IPS-20b (cell line): ENCODE results near the gene HDDC2.
"Not testable (repeated sequence)": the region's sequence is repeated elsewhere in the genome, so short reads cannot be mapped to it uniquely, and the experiment has no call there.

Source experiments
- H3K27ac ChIP-seq: one replicate; pipeline ENCODE4 v1.5.1; 2013; ENCODE audit warnings: low read length
- H3K27me3 ChIP-seq: 2 replicates; pipeline ENCODE4 v1.6.1; 2013; ENCODE audit warnings: mild to moderate bottlenecking, low read length, inconsistent platforms; ENCODE audit not compliant: insufficient read depth
- H3K36me3 ChIP-seq: 2 replicates; pipeline ENCODE4 v1.6.1; 2013; ENCODE audit warnings: low read depth, mild to moderate bottlenecking, inconsistent platforms, low read length, moderate library complexity; ENCODE audit not compliant: insufficient read depth
- H3K4me1 ChIP-seq: 2 replicates; pipeline ENCODE4 v1.6.1; 2013; ENCODE audit warnings: mild to moderate bottlenecking, control low read depth, inconsistent platforms, low read length, moderate library complexity; ENCODE audit not compliant: insufficient read depth
- H3K4me3 ChIP-seq: 2 replicates; pipeline ENCODE4 v1.5.1; 2013; ENCODE audit warnings: mild to moderate bottlenecking, low read length, inconsistent platforms
- H3K9ac ChIP-seq: 2 replicates; pipeline ENCODE4 v1.6.1; 2013; ENCODE audit warnings: low read depth, mild to moderate bottlenecking, inconsistent platforms, low read length, moderate library complexity
- H3K9me3 ChIP-seq: 2 replicates; pipeline ENCODE4 v1.6.1; 2013; ENCODE audit warnings: mild to moderate bottlenecking, low read depth, low read length, inconsistent platforms; ENCODE audit not compliant: insufficient read depth

HDDC2 gene

DNA sequence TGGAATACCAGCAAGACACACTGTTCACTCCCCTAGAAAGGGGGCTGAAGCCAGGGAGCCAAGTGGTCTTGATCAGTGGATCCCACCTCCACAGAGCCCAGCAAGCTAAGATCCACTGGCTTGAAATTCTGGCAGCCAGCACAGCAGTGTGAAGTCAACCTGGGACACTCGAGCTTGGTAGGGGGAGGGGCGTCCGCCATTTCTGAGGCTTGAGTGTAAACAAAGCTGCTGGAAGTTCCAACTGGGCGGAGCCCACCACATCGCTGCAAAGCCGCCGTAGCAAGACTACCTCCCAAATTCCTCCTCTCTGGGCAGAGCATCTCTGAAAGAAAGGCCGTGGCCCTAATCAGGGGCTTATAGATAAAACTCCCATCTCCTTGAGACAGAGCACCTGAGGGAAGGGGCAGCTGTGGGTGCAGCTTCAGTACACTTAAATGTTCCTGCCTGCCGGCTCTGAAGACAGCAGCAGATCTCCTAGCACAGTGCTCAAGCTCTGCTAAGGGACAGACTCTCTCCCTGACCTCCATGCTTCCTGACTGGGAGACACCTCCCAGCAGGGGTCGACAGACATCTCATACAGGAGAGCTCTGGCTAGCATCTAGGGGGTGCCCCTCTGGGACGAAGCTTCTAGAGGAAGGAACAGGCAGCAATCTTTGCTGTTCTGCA, 21.3 kb downstream of the HDDC2 start:
- not testable (repeated sequence) for H3K9ac ChIP-seq, H3K27ac ChIP-seq, H3K4me1 ChIP-seq, H3K9me3 ChIP-seq, H3K27me3 ChIP-seq, H3K4me3 ChIP-seq
- peaks cover 26% of the 10 kb centered on the region for H3K36me3 ChIP-seq

GRCh38 chr6:125279961-125280360, 21.8 kb downstream of the HDDC2 start:
- Histone ChIP-seq H3K27ac (no peak overlapping the region), H3K4me3 (no peak overlapping the region), H3K4me1 (peaks cover 4% of the 10 kb centered on the region), H3K9ac (no peak overlapping the region), H3K36me3 (peaks cover 31% of the 10 kb centered on the region), H3K27me3 (no peaks in the 10 kb centered on the region), H3K9me3 (no peaks in the 10 kb centered on the region)

DNA sequence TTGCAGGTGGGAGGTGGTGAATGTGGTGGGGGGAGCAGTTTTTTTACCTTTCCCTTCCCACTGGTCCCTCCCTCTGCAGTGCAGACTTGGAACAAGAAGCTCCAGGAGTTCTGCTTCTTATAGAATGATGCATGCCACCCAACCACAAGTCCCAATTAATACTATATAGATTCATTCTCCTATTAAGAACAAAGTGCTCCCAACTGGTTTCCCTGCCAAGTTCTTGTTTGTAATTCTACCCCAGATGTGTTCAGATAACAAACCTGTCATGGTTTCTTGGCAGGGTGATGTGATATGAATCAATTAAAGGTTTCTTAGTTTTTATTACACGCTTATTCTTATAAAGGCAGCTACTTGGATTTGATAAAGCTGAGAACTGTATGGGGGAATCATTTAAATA, 23.9 kb downstream of the HDDC2 start:
- Histone ChIP-seq H3K4me1 (peaks cover 4% of the 10 kb centered on the region), H3K36me3 (peaks cover 44% of the 10 kb centered on the region), H3K27me3 (no peaks in the 10 kb centered on the region), H3K9me3 (no peaks in the 10 kb centered on the region), H3K27ac (no peak overlapping the region), H3K9ac (no peak overlapping the region), H3K4me3 (no peak overlapping the region)

DNA sequence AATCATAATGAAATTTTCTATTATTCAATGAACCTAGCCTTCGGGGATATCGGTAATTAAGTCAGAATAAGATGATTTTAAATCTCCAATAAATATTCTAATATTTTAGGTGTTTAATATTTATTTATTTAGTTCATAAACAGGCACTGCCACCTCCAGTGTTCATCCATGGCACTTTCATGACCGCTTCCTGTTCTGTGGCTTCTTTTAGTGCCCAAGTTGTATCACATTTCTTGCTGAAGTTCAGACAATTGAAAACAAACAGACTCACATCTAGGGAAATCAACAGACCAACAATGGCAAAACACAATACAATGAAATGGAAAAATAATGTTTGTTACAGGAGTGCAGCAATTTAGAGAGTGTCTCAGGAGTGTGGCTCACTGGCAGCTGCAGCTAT, 26.0 kb downstream of the HDDC2 start:
- no peak overlapping the region for H3K9ac ChIP-seq
- H3K36me3 ChIP-seq, result peaks cover 53% of the 10 kb centered on the region
- H3K27ac ChIP-seq, result no peak overlapping the region

GRCh38 chr6:125274935-125275334, 26.8 kb downstream of the HDDC2 start:
- no peak overlapping the region for H3K9ac ChIP-seq
- H3K27me3 ChIP-seq, result no peaks in the 10 kb centered on the region
- H3K36me3 ChIP-seq, result peaks cover 53% of the 10 kb centered on the region

More for the DNA sequence above, 26.0 kb downstream of the HDDC2 start:
- no peaks in the 10 kb centered on the region for H3K27me3 ChIP-seq
- H3K4me3 ChIP-seq, result no peak overlapping the region
- peaks cover 4% of the 10 kb centered on the region for H3K4me1 ChIP-seq
- no peaks in the 10 kb centered on the region for H3K9me3 ChIP-seq

DNA sequence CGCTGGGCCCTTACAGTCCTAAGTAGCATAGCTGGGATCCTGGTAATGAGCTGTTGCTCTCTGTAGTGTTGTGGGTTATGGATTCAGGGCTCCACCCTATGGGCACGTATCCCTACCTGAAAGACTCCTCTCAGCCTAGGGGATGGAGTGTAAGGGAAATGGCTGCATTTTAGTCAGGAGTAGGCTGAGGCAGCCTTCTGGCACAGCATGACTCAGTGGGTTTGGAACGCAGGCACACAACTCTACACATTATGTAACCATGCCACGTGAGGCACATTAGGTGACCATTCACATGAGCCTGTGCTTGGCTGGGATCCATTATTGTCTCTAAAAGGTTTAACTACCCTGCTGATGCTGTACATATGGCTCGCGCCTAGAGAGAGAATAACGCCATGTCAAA, 27.8 kb downstream of the HDDC2 start:
- H3K9me3 ChIP-seq, result no peaks in the 10 kb centered on the region
- no peaks in the 10 kb centered on the region for H3K27me3 ChIP-seq
- peaks cover 51% of the 10 kb centered on the region for H3K36me3 ChIP-seq
- no peak overlapping the region for H3K27ac ChIP-seq
- H3K4me3 ChIP-seq, result no peak overlapping the region
- H3K9ac ChIP-seq, result no peak overlapping the region
- H3K4me1 ChIP-seq, result no peaks in the 10 kb centered on the region; the same call in 1 of the 2 replicates

More at GRCh38 chr6:125274935-125275334, 26.8 kb downstream of the HDDC2 start:
- H3K4me1 ChIP-seq, result peaks cover 1% of the 10 kb centered on the region
- H3K9me3 ChIP-seq, result no peaks in the 10 kb centered on the region
- no peak overlapping the region for H3K4me3 ChIP-seq
- no peak overlapping the region for H3K27ac ChIP-seq

DNA sequence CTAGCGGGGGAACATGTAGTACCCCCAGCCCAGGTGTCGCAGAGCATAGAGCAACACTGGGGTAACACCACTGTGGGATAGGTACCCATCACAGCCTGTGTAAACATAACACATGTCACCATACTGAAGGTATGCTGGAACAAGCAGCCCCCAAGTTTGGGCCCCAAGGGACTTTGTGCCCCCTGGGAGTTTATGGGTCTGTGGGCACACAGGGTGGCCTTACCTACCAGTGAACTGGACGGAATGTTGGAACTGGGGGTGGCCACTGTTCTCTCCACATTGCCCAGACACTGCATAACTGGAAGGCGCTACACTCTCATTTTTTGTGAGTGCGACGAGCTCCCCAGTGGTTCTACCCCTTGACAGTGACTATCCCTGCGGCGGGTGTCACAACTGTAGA, 28.5 kb downstream of the HDDC2 start:
- Histone ChIP-seq H3K9ac (no peak overlapping the region), H3K27ac (no peak overlapping the region), H3K4me3 (no peak overlapping the region), H3K36me3 (peaks cover 46% of the 10 kb centered on the region), H3K27me3 (no peaks in the 10 kb centered on the region), H3K4me1 (no peaks in the 10 kb centered on the region), H3K9me3 (no peaks in the 10 kb centered on the region)

DNA sequence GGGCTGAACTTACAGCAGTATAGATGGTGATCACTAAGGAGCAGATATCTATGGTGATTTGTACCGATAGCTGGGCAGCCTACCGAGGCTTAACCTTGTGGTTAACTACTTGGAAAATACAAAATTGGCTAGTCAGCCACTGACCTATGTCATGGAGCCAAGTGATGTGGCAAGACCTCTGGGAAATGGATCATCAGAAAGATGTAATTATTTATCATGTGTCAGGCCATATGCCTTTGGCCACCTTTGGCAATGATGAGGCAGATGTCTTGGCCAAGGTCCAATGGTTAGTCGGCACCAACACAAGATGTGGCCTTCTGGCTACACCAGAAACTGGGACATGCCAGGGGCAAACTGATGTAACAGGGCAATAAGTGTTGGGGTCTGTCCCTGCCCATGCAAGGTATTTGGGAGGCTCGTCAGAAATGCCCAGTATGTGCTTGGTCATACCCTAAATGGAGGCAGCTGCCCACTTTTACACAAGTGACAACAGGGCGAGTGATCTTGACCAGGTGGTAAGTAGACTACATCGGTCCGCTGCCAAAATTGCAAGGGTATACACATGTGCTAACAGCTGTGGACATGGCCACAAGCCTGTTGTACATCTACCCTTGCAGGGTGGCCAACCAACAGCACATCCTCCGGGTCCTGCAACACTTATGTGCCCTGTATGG, 30.1 kb downstream of the HDDC2 start:
- Histone ChIP-seq H3K4me1 (no peaks in the 10 kb centered on the region), H3K27me3 (no peaks in the 10 kb centered on the region)

GRCh38 chr6:125270380-125270779, 31.4 kb downstream of the HDDC2 start:
- Histone ChIP-seq H3K27me3 (no peaks in the 10 kb centered on the region), H3K4me1 (no peaks in the 10 kb centered on the region), H3K9ac (no peak overlapping the region), H3K36me3 (peaks cover 26% of the 10 kb centered on the region), H3K4me3 (no peak overlapping the region), H3K9me3 (no peaks in the 10 kb centered on the region), H3K27ac (no peak overlapping the region)

More for the DNA sequence above, 30.1 kb downstream of the HDDC2 start:
- no peak overlapping the region for H3K4me3 ChIP-seq
- no peaks in the 10 kb centered on the region for H3K9me3 ChIP-seq
- H3K9ac ChIP-seq, result no peak overlapping the region
- peaks cover 37% of the 10 kb centered on the region for H3K36me3 ChIP-seq
- H3K27ac ChIP-seq, result no peak overlapping the region

DNA sequence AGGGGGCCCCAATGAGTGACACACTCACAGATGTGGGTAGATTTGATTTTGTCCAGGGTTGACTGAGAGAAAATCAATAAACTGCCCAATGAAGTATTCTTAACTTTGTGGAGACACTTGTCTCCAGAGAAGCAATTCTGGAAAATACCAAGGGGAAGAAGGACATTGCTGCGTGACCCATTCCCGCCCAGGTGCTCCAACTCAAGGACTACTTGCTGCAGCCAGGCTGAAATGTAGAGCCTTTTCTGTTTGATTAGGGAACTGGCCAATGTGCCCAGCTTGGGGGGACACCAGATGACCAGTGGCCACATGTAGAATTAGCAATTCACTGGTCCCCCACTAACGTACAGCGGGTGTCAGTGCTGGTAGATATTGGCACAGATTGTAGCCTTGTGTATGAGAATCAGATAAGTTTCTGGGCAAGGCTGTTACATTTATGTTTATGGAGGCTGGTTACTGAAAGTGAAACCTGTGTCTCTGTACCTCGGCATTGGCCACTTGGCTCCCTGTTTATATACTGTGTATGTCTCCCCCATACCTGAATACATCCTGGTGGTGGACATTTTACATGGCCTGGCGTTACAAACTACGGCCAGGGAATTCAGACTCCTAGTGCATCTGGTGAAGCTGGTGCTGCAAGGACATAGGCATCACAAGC, 32.3 kb downstream of the HDDC2 start:
- Histone ChIP-seq H3K4me1 (no peaks in the 10 kb centered on the region), H3K9ac (no peak overlapping the region)

DNA sequence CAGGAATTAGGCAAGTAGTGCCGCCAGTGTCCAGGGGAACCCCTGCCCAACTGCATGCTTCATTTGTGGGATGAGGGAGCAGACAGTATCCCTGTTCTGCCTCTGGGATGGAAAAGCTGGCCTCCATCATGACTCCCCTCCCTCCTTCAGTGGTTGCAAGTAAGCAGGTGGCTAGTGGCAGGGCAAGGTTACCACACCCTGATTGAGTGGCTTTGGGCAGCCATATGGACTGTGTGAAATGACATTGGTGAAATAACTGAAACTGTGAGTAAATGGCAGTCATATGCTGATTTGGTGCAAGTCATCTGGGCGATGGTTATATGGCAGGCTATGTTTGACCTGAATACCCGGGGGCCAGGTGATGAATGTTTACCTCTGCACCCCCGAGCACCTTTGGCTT, 33.0 kb downstream of the HDDC2 start:
- Histone ChIP-seq H3K36me3 (peaks cover 16% of the 10 kb centered on the region; the same call in 1 of the 2 replicates), H3K9me3 (no peaks in the 10 kb centered on the region), H3K27ac (no peak overlapping the region), H3K4me3 (no peak overlapping the region), H3K9ac (no peak overlapping the region), H3K27me3 (no peaks in the 10 kb centered on the region), H3K4me1 (no peaks in the 10 kb centered on the region)

More for the DNA sequence above, 32.3 kb downstream of the HDDC2 start:
- Histone ChIP-seq H3K36me3 (peaks cover 18% of the 10 kb centered on the region; the same call in 1 of the 2 replicates), H3K27me3 (no peaks in the 10 kb centered on the region), H3K9me3 (no peaks in the 10 kb centered on the region), H3K4me3 (no peak overlapping the region), H3K27ac (no peak overlapping the region)
